HUDEP-2 (cell line): ENCODE results near the gene CLASP1.
"Not testable (repeated sequence)": the region's sequence is repeated elsewhere in the genome, so short reads cannot be mapped to it uniquely, and the experiment has no call there.

Experiments used
- DNase-seq, 76 experiments: peaks; one replicate each; lab custom pipeline; 2025; ENCODE audit not compliant: unreplicated experiment in 76 of 76; lab: John Stamatoyannopoulos, UW

The CLASP1 gene

GRCh38 chr2:121438290-121438689 is 211.0 kb downstream of the CLASP1 start:
- not testable (repeated sequence) for DNase-seq

GRCh38 chr2:121436918-121437317 is 212.3 kb downstream of the CLASP1 start:
- no peak for DNase-seq

DNA sequence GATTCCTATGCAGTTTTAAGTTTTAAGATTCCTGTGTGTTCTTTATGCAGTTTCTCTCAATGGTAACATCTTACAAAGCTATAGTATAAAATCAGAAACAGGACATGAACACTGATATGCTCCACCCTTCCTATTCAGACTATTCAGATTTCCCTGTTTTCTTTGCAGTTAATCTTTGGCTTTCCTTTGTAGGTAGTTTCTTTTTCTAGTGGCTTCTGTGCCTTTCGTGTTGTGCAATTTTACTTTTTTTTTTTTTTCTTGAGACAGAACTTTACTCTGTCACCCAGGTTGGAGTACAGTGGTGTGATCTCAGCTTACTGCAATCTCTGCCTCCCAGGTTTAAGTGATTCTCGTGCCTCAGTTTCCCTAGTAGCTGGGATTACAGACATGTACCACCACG is 213.5 kb downstream of the CLASP1 start:
- DNase-seq = no peak

- DNase-seq = no peak
These were observed 218.0 kb downstream of the CLASP1 start for GRCh38 chr2:121431214-121431613.

- DNase-seq = no peak
These were observed 219.2 kb downstream of the CLASP1 start for GRCh38 chr2:121429927-121430520.

GRCh38 chr2:121429119-121429903 is 220.0 kb downstream of the CLASP1 start:
- DNase-seq = no peak

DNA sequence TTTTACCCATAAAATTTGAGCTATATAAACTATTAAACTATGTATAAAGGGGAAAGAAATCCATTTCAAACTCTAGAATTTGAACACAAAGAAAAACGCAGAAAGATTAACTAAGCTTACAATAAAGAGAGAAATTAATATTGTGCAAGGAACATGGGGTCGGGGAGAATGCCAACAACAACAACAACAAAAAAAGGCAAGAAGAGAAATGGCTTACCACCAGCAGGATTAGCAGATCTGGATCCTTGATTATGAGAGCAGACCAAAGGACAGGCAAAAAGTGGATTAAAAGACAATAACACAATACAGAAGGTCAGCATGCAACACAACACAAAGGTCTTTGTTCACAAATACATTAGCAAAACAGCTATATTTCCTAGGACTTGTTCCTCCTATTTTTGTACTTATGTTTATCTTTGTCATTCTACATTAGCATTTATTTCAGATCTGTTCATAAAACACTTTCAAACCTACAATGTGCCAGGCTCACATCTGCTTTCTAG is 222.0 kb downstream of the CLASP1 start:
- no peak for DNase-seq

DNA sequence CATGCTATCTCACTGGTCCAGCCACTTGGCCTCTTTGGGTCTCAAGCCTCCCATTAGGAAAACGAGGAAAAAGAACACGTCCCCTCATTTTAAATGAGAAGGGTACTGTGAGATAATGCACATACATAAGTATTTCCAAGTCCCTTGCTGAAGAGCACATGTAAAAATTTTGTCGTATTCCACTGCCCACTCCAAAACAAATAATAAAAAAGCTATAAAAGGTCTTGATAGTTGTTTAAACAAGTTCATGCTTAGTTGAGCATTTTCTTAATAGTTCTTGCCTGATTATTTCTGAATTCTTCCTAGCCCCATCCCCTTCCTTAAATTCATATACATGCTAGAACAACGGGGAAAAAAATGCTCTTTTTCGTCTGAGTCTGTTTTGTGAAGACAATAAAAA is 228.8 kb downstream of the CLASP1 start:
- no peak for DNase-seq

DNA sequence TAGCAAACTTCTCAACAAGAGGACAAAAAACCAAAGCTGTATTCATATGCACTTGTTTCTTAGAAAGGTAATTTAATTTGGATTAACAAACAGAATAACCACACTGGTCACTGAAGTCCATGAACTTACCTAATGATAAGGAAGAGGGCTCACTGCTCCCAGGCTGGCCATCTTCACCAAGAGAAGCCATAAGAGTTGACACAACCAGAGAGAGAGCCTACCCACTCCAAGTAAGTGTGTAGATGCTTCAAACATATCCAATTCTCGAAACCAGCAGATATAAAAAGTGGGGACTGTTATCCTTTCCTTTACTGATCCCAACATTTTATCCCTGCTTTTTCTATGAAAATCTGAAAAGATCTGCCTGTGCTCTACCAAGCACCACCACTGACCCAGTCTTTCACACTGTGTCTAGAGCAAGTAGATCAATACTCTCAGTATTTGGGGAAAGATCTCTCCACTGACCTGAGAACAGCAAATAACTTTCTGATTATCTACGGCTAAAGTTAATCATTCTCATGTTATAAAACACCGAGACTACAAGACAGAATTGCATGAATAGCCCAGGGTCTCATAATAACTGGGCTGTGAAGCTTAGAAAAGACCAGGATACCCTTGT is 230.1 kb downstream of the CLASP1 start:
- no peak for DNase-seq

DNA sequence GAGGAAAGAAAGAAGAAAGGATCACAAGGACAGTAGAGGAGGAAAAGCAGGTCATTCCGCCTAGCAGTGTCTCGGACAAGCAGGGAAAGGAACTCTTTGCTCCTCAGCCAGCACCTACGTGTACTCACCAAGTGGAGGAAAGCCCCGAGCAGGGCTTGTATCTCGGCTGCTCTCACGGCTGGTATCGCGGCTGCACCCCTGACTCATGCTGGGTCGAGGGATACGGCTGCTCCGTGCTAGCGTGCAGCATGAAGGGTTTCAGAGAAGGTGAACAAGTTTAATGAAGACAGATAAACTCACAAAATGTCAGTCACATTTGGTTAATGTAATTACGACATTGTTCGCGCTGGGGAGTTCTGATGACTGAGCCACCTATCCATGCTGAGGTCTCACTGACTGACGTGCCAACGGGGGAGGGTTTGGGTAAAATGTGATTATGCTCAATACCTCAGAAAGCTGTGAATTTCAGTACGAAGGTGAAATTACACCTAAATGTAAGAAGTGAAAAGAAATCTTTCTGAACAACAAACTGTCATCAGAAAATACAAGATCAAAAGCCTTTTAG is 230.7 kb downstream of the CLASP1 start:
- DNase-seq = no peak

DNA sequence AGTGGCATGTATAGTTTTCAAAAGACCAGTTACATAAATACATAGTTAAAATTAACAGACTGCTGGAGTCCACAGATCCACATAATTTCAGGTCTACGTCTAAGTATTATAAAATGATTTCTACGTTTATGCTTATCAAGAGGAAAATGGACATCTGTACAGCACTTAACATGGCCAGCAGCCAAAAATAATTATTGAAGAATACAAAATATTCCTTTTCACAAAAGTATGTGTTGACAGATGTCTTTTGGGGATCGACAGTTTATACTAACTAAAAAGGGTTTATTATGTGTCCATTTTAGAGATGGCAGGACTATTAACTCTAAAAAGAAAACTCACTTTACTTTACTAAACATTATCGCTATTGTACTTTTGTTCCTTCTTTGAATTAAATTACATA is 231.4 kb downstream of the CLASP1 start:
- DNase-seq = no peak

GRCh38 chr2:121415727-121416126 is 233.5 kb downstream of the CLASP1 start:
- DNase-seq = no peak

- no peak for DNase-seq
These were observed 236.9 kb downstream of the CLASP1 start for GRCh38 chr2:121412349-121412748.

DNA sequence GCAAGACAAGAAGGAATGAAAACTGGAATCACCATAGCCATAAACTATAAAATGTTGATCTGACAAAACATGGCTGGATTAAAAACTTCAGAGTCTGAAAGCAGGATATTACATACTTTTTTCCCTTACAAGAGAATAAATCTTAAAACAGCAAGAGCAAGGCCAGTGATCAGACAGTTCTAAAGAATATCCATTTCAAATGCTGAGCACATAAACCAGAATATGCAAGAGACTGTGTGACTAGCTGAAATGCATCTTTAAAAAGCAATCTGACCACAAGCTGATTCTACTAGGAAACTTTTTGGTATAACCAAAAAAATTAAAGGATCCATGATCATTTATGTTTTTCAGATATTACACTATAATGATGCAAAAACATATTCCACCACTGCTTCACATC is 239.3 kb downstream of the CLASP1 start:
- no peak for DNase-seq

GRCh38 chr2:121409388-121409787 is 239.9 kb downstream of the CLASP1 start:
- no peak for DNase-seq

- no peak for DNase-seq
These were observed 240.6 kb downstream of the CLASP1 start for GRCh38 chr2:121408641-121409040.

DNA sequence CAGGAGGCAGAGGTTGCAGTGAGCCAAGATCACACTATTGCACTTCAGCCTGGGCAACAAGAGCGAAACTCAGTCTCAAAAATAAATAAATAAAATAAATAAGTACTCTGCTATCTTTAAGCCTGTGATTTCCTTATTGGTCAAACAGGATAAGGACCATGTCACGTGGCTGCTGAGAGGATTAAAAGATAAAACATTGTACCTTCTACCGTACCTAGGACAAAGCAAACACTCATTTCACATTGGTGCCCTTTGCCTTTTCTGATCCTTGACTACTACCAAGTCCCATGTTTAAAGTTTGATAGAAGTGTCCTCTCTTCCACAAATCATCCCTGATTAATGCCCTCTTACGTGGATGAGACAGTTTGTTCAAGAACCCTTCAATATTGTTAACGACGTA is 244.0 kb downstream of the CLASP1 start:
- no peak for DNase-seq

- no peak for DNase-seq
These were observed 249.1 kb downstream of the CLASP1 start for GRCh38 chr2:121400201-121400600.

DNA sequence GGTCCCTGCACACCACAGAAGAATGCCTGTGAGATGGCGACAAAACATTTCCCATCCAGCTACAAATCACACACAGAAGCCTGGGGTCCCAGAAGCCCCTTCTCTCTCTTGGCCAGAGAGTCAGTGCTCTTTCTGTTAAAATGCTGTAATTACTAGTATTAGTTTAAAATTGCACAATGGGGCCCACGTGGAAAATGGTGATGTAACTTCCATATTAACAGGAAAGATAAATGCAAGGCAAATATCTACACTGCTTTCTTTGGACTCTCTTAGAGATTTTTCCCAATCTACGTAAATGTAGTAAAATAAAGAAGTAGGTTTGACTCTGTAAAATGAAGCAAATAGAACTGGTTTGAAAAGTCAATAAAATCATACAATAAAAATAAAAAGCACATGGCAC is 250.4 kb downstream of the CLASP1 start:
- no peak for DNase-seq

- no peak for DNase-seq
These were observed 259.1 kb downstream of the CLASP1 start for GRCh38 chr2:121390082-121390692.

DNA sequence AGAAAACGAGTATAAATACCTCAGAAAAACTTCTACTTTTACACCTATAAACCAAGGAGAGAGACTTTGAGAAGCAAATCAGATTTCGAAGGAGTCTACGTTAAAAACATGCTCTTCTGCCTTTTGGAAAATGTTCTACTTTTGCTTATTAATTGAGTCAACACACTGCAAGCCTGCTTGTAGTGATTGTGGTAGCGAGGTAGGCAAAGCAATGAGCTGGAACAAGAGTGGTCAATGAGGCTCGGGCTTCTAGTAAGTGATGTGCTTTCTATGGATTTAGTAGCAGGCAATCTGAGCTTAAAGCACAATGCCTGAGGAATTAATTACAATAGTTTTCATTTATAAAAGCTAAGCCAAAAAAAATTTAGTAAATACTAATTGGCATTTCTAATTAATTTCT is 260.9 kb downstream of the CLASP1 start:
- no peak for DNase-seq
